Activated naive CD4-positive, alpha-beta T cell treated with Interleukin-2 at 50 U/mL for 16 hours (primary cell): ENCODE results near the gene APOBEC4.

Experiments used
- DNase-seq: peaks from one replicate; pipeline ENCODE4 v3.0.0-alpha.2; 2020

Gene APOBEC4

GRCh38 chr1:183597656-183598347 is 55.3 kb downstream of the APOBEC4 start:
- DNase-seq = no peak

- DNase-seq = no peak
Measured at GRCh38 chr1:183596500-183596899, 56.6 kb downstream of the APOBEC4 start.
